Suppressor macrophage treated with lipopolysaccharide for 4 hours (primary cell): ENCODE data around the gene BATF3.
"Not testable (repeated sequence)": the region's sequence is repeated elsewhere in the genome, so short reads cannot be mapped to it uniquely, and the experiment has no call there.

ENCODE experiments used
- DNase-seq: peaks from one replicate; pipeline ENCODE4 v3.0.0-alpha.2; 2020

BATF3 gene, protein sequence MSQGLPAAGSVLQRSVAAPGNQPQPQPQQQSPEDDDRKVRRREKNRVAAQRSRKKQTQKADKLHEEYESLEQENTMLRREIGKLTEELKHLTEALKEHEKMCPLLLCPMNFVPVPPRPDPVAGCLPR

DNA sequence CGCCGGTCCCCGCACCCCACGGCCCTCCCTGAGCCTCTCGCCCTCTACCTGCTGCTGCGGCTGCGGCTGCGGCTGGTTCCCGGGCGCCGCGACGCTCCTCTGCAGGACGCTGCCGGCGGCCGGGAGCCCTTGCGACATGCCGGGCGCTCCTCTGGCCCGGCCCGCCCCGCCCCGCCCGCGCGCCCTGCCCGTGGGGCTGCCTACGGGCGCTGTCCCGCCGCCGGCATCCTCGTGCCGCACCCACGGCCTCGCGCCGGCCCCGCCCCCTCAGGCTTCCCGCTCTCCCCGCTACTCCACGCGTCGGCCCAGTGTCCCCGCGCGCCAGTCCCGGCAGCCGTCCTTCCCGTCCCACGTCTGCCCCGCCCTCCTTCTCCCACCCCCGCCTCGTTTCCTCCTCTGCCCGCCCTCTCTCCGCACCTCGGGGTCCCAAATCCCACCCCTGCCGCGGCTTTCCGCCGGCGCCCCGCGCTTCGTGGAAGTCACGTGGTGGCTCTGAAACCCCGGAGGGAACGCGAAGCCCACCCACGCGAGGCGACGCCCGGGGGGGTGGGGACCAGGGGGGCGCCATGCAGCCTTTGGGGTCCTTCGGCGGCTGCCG lies at the start of gene BATF3:
Gene BATF3, minus strand, starts transcription at position 216 of the 598 bp plus-strand sequence. Its CDS starts 78 bp downstream, at position 138.
- peak; percentile 86 for DNase-seq

DNA sequence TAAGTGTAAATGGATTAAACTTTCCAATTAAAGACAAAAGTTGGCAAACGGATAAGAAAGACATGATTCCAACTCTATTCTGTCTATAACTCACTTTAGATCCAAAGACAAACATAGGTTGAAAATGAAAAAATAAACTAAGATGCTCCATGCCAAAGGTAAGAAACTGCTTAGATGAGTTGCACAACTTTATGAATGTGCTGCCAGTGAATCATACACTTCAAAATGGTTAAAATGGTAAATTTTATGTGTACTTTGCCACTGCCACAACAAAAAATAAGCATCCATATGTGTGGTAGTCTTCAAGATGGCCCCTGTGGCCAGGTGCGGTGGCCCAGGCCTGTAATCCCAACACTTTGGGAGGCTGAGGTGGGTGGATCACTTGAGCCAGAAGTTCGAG lies 46.9 kb upstream of the BATF3 start:
- DNase-seq: no peak

DNA sequence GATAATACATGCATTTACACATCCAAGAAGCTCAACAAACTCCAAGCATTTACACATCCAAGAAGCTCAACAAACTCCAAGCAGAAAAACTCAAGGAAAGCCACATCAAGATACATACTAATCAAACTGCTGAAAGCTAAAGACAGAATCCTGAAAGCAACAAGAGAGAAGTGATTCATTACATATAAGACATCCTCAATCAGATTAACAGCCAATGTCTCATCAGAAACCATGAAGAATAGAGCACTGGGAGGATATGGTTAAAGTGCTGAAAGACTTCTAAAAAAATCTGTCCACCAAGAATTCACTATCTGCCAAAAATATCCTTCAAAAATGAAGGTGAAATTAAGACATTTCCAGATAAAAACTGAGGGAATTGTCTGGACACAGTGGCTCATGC lies 45.7 kb upstream of the BATF3 start:
- no peak for DNase-seq

DNA sequence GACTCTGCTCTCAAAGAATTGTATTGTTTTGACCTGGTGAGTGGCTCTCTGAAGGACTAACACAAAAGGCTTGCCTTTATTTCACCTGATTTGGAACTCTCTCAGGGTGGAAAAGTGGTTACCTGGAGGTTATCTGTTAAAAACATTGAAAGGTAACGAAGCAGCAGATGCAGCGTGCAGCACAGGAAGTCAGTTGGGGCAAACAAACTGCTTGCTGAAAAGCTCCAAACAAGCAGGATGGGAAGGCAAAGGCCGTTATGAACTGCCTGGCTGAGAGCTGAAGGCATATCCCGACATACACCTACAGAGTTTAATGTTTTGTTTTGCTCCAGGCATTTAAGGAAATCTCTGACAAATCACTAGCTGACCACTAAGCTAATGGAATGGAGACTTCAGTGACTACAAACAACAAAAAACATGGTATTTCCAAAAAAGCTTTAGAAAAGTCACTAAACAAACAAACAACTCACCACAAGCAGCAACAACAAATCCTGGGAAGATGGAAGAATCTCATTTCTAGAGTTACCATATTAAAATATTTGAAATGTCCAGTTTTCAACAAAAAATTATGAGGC lies 44.3 kb upstream of the BATF3 start:
- no peak for DNase-seq

DNA sequence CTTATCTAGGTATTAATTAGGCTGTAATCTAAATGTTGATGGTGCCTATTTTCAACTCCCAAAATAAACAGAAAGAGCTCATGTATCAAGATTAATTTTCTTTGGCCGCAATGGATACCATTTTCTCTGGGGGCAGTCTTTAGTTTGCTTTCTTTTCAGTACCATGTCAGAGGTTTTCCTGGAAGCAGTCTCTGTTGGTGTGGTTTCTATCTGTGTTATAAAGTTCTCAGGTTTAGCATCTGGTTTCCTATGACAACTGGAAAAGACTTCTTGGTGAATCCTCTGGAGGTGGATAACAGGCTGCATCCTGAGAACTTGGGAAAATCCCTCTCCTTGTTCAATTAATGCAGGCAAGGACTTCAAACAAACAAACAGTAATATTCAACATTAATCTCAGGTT lies 38.7 kb upstream of the BATF3 start:
- no peak for DNase-seq

DNA sequence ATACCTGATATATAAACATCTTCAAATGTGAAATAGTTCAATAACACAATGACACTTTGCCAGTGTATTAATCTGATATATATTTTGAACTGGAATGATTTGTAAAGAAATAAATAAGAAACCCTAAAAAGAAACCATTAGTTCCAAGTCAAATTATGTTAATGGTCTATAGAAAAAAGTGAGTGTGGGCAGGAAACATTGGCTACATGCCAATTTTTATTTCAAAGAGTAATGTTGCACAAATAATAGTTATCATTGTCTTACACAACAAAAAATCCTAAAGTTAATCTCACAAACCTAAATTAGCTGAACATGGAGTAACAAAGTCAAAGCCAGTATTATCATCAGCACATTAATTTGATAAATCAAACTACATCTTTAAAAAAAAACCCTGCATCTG lies 37.9 kb upstream of the BATF3 start:
- no peak for DNase-seq

DNA sequence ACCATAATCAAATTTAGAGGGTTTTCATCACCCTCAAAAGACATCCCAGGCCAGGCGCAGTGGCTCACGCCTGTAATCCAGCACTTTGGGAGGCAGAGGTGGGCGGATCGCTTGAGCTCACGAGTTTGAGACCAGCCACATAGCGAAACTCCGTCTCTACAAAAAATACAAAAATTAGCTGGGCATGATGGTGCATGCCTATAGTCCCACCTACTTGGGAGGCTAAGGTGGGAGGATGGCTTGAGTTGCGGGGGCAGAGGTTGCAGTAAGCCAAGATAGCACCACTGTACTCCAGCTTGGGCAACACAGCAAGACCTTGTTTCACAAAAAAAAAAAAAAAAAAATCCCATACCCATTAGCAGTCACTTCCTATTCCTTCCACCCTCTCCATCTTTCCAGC lies 33.5 kb upstream of the BATF3 start:
- DNase-seq: no peak

DNA sequence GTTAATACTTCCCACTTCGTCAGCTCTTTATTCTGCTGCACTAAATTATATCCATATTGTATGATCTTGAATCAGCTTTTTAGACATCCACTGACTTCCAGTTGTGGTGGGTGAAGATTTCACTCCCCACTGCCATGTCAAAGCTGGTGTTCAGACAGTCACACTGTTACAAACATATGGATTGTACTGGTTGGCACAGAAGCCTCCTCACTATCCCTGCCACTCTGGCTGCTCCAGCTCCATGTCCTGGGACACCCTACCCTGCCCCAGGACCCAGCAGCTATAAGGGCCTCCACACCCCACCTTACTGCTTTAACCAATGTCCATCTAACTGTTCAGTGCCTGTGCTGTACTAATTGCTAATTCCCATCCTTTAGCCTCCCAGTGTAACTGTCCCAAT lies 32.0 kb upstream of the BATF3 start:
- no peak for DNase-seq

DNA sequence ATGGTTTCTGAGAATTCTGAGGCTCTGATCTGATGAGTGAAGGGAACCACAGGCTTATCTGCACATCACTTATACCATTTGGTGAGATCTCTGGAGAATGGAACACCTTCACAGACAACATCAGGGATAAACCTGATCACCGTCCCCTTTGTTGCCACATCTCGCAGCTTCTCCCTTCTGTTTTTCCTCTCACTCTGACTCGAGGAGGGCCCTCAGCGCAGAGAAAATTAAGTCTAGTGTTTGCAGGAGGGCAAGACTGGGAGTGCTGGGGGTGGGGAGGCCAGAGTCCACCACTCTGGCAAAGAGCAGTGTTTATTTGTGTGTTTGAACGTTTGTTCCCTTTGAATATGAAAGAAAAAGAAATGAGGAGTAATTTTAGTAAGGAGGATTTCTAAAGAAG lies 29.0 kb upstream of the BATF3 start:
- no peak for DNase-seq

DNA sequence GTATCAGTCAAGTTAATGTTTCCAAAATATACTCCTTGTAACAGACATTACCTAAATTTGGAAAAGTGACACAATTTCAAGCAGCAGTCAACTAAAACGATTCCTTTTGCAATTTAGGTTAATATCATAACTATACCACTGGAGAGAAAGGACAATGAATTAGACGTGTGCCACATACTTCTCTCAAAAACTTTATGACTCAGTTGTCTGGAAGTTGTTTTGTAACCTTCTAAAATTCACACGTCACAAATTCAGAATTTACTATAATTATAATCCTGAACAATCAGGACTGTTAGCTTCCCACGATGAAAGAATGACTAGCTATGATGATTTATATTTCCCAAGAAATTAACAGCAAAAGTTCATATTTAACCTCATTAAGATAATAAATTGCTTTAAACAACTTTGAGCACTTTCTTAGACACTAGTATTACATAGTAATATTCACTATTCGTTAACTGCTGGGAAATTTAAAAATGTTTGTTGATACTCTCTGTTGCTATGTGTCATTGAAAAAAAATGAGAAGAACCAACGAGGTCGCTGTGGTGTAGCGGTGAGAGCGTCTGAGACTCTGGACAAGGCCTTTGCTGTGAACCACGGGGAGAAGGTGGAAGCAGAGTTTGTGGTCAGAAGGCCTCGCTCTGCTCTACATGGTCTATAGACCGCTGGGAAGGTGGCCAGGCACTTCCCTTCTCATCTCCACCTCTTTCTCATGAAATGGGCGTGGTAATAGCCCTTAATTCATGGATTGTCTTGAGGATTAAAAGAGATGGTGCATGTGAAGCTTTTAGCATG lies 27.9 kb upstream of the BATF3 start:
- DNase-seq: peak; percentile 38

DNA sequence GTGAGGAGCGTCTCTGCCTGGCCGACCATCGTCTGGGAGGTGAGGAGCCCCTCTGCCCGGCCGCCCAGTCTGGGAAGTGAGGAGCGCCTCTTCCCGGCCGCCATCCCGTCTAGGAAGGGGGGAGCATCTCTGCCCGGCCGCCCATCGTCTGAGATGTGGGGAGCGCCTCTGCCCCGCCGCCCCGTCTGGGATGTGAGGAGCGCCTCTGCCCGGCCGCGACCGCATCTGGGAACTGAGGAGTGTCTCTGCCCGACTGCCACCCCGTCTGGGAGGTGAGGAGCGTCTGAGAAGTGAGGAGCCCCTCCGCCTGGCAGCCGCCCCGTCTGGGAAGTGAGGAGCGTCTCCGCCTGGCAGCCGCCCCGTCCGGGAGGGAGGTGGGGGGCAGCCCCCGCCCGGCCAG lies 25.0 kb upstream of the BATF3 start:
- not testable (repeated sequence) for DNase-seq

DNA sequence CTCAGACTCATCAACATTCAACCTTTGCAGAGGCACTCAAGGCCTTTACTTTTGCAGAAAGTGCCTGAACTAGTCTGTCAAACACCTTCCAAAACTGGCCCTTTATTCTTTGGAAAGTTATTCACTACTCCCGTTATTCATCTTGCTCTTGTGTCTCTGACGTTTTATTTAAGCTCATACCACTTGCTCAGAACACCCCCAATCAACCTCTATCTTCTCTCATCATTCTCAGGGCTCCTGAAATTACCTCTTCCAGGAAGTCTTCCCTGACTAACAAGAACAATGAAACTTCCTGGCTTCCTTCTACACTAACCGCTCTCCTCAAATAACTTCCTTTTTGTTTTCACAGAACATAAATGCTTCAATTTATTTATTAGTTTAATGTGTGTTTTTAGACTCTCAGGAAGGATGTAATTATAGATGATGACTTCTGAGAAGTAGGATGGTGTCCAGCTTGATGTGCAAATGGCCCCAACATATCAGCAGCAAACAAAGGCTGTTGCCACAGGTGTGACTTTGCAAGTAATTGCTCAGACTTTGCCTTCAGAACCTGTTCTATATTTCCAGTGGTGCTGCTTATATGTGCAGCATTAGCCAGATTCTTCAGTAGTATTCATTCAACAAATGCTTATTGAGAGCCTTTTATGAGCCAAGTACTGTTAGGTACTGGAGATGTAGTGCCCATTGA lies 22.8 kb upstream of the BATF3 start:
- no peak for DNase-seq

DNA sequence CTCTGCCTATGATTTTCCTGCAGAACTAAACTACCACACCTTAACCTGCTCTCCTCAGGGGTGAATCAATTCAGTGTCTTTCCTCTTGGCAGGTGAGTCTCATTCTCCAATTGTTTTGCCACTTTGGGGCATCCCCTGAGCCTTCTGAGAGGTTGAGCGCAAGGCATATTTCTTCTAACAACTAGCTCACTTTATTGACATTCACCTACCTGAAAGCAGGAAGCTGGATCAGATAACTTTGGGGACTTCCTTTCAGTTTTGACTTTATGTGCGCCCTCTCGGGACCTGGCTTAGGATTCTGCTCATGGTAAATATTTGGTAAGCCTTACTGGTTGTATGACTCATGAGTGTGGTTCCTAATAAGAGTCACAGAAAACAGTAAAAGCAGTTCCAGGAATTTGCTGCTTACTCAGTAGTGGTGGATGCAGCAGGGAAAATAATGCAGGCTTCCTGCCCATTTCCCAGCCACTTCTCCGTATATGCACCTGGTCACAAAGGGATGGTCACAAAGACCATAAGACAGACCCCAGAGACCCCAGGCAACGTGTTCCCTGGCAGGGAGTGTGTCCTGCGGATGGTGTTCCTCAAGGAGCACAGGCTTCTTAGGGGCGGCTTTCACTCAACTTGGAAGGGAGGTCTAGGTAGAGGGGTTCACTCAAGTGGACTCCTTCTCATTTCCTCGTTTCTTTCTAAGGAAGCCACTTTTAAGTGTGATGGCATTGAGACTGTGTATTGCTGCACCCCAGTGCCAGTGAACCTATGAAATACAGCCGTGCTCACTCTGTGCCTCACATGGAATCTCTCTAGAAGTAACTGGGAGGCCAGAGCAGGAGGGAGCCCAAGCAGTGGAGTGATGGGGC lies 22.0 kb upstream of the BATF3 start:
- DNase-seq: peak; percentile 67

DNA sequence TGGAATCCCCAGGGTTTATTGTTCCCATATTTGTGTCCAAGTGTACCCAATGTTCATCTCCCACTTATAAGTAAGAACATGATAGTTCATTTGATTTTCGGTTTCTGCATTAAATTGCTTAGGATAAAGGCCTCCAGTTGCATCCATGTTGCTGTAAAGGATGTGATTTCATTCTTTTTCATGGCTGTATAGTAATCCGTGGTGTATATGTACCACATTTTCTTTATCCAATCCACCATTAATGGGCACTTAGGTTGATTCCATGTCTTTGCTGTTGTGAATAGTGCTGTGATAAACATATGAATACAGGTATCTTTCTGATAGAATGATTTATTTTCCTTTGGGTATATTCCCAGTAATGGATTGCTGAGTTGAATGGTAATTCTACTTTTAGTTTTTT lies 20.0 kb upstream of the BATF3 start:
- no peak for DNase-seq

DNA sequence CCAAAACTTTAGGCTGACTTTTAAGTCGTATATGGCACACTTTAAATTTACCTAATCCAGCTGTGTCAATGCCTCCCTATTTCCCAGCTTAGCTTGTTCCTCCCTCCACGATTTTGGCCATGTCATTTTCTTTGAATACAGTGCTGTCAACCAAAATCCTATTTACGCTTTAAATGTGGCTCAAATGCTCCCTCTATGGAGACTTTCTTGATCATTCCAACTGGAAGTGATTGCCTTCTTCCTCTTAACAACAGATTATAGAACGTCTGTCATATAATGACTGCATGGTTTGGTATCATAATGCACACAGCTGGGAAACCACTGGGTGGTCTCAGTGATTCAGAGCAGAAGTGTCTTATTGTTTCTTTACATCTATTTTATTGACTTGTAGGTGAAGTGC lies 18.9 kb upstream of the BATF3 start:
- DNase-seq: peak; percentile 56

DNA sequence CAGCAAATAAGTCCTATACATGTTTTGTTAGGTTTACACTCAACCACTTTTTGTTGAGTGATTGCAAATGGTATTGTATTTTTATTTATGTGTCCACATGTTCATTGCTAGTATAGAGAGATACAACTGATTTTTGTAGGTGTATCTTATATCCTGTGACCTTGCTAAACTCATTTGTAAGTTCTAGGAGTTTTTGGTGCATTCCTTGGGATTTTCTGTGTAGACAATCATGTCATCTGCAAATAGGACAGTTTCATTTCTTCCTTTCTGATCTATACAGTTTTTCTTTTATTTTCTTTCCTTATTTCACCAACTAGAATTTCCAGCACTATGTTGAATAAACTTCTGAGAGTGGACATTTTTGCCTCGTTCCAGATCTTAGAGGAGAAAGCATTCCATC lies 16.5 kb upstream of the BATF3 start:
- peak; percentile 43 for DNase-seq

DNA sequence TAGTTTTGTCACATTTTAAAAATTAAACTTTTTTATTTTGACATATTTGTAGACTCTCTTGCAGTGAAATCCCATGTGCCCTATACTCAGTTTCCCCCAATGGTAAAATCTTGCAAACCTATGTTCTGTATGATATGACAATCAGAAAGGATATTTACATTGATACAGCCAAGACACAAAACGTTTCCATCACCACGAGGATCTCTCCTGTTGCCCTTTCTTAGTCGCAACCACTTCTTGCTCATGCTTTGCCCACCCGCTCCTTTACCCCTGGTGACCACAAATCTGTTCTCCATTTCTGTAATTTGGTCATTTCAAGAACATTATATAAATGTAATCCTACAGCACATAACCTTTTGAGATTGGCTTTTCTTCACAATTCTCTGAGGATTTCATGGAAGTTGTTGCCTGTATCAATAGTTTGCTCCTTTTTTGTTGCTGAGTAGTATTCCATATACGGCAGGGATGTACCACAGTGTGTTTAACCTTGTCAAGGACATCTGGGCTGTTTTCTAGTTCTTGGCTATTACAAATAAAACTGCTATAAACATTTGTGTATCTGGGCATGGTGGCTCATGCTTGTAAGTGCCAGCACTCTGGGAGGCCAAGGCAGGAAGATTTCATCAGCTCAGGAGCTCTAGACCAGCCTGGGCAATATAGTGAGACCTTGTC lies 14.0 kb upstream of the BATF3 start:
- DNase-seq: no peak

DNA sequence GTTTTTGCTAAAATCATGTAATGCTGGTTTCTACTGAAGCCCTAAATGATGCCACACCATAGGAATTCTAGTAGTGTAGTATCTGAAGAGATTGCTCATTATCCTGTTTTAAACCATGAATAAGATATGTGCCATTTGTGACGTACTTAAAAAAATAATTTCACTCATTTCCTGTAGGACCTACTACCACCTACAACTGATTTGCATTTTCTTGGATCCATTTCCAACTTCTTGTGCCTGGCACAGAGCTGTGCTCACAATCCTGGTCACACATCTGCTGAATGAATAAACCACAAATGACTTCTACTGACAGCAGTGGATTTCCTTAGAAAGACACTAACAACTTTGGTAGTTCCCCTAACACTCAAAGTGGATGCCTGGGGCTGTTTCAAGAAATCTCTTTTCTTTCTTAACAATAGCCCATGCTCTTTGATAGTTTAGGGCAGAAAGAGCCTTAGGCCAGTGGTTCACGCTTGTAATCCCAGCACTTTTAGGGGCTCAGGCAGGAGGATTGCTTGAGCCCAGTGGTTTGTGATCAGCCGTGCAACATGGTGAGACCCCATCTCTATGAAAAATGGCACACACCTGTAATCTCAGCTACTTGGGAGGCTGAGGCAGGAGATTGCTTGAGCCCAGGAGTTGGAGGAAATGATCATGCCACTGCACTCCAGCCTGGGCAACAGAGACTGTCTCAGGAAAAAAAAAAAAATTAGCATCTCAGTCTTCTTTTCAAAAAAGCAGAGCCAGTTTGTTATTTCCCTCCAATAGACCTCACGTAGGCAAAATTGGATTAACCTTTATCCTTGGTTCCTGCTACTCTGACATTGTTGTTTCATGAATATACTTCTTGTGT lies 13.0 kb upstream of the BATF3 start:
- DNase-seq: peak; percentile 74

DNA sequence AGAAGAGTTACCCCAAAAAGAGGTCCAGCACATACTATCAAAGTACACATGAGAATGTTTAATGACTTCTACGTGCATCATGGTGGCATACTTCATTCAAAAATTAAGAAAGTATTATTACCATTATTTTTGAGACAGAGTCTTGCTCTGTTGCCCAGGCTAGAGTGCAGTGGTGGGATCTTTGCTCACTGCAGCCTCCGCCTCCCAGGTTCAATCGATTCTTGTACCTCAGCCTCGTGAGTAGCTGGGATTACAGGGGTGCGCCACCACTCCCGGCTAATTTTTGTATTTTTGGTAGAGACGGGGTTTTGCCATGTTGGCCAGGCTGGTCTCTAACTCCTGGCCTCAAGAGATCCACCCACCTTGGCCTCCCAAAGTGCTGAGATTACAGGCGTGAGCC lies 12.3 kb upstream of the BATF3 start:
- not testable (repeated sequence) for DNase-seq

DNA sequence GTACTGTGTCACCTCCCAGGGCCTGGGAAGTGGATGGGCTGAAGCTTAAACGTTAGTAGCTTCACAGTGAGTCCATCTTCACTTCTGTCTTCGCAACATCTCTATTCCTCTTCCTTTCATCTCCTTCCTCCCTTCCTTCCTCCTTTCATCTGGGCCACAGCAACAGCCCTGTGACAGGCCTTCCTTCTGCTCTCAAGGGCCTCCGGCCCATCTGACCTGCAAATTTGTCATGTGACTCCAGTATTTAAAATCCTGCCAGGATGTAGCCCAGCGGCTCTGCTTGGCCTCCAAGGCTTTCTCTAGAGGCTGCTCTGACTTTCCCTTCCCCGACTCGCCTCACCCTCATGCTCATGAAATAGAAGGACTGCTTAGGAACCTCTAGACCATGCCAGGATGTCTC lies 10.9 kb upstream of the BATF3 start:
- peak; percentile 24 for DNase-seq

DNA sequence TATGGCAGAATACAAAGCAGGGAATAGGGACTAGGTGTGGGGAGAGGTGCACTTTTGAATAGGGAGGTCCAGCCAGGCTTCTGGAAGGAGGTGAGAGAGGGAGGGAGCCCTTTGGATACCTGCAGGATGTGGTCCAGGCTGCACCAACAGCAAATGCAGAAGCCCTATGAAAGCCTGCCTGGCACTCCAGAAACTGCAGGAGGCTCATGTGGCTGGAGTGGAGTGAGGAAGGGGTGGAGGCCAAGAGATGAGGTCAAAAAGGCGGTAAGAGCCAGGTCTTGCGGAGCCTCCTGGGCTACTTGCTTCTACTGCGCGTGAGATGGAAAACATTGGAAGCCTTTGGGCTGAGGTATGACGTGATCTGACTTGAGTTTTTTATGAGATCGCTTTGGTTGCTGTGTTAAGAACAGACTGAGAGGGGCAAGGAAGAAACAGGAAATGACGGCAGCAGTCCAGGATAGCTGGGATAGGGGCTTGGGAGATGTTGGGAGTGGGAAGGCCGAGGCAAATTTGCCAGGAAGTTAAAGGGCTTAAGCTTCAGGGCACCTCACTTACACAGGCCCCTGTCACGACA lies 4.4 kb upstream of the BATF3 start:
- DNase-seq: no peak
